ENCODE results near the gene AIF1. TPM values are rescaled to one million over a fixed set of nuclear protein-coding genes. Genes with fewer than 3 reads are reported as not detected.

Gene AIF1
- total RNA-seq, 4 donors from 2014 or later = 4.3 to 11.0 (median 4.8) TPM

- peak; percentile 76 for ATAC-seq
- no peaks in the 10 kb centered on the region for H3K27me3 ChIP-seq
- peaks cover 20 to 23% of the 10 kb centered on the region in 2 donors for H3K4me1 ChIP-seq
- intact Hi-C loops (cut with DNase I; ENCODE audit: low total_unique reads) (loop anchor here (1.0 to 5.0 kb wide), 5 partner anchors 9 to 110 kb away; partner anchors contain the start of genes ABHD16A, C6orf47 and PRRC2A), in situ Hi-C loops (cut with MboI; ENCODE audit: low sequenced_read_pairs in 4 of 4) (loop anchor here in 2 of 4 donors (25.0 kb wide), 2 partner anchors 311 to 536 kb away; partner anchors contain the start of genes AGER (in 2 of the 2), AGPAT1 (in 2 of the 2), GPSM3 (in 2 of the 2) and PBX2 (in 2 of the 2))
- H3K36me3 ChIP-seq = peaks cover 3 to 45% of the 10 kb centered on the region in 2 donors
- H3K27ac ChIP-seq = peak overlapping the region; percentile 95 to 99 (median 98)
- DNase-seq = peak; percentile 74 to 85
- H3K9me3 ChIP-seq = no peaks in the 10 kb centered on the region
- TF ChIP-seq POLR2A (IDR thresholded peaks at IDR 0.05) (no peak), CTCF (IDR thresholded peaks at IDR 0.05 in 4 of 5, conservative IDR thresholded peaks at IDR 0.05 in 1 of 5) (no peak)
- H3K4me3 ChIP-seq = peak overlapping the region; percentile 79 to 90 (median 84)
These were observed 36.7 kb downstream of the AIF1 start for GRCh38 chr6:31651602-31652191.

DNA sequence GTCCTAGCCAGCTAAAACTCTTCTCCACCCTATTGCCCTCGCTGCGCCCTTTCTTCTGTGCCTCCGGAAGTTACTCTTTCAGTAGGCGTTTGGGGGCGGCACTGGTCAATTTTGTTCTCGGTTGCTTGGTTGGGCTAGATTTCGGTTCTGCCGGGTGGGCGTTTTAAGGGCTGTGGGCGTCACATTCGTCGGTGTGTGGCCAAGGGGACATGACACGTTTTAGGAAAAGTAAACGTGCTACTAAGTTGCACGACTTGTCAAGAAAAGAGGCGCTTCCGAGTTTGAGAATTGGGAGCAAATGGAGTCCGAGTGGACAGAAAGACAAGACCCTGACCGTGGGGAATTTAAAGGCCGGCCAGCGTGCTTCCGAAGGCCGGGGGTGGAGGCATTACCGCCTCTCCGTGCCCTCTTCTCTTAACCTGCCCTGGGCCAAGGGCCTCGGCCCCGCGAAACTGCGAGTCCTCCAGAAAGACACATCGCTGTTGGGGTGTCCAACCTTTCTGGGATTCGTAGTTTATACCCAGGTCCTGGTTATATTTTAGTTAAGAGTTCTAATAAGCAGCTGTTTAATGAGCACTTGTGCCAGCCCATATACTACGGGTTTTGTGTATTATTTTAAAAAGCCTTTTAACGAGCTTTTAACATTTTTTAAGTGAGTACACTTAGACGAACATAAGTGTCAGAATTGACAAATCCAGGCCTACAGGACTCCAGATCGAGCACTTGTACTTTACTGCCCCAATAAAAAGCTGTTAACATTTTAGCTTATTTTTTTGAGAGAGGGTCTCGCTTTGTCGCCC, 38.1 kb downstream of the AIF1 start:
- H3K4me3 ChIP-seq = peak overlapping the region; percentile 79 to 90 (median 84)
- TF ChIP-seq POLR2A (IDR thresholded peaks at IDR 0.05) (peak; percentile 55 to 78), CTCF (IDR thresholded peaks at IDR 0.05 in 4 of 5, conservative IDR thresholded peaks at IDR 0.05 in 1 of 5) (no peak)
- in situ Hi-C loops (cut with MboI; ENCODE audit: low sequenced_read_pairs in 4 of 4) = loop anchor here in 2 of 4 donors (25.0 kb wide), 2 partner anchors 309 to 534 kb away; partner anchors contain the start of genes AGER (in 2 of the 2), AGPAT1 (in 2 of the 2), GPSM3 (in 2 of the 2) and PBX2 (in 2 of the 2)
- peaks cover 23 to 24% of the 10 kb centered on the region in 2 donors for H3K4me1 ChIP-seq
- no peaks in the 10 kb centered on the region for H3K9me3 ChIP-seq
- intact Hi-C loops (cut with DNase I; ENCODE audit: low total_unique reads) = loop anchor here (1.0 to 5.0 kb wide), 5 partner anchors 7 to 112 kb away; partner anchors contain the start of genes ABHD16A, C6orf47 and PRRC2A
- no peaks in the 10 kb centered on the region for H3K27me3 ChIP-seq
- peaks cover 3 to 31% of the 10 kb centered on the region in 2 donors for H3K36me3 ChIP-seq
- H3K27ac ChIP-seq = peak overlapping the region; percentile 95 to 99 (median 98)
- ATAC-seq (peak; percentile 83 to 87), DNase-seq (peak; percentile 81 to 88)

DNA sequence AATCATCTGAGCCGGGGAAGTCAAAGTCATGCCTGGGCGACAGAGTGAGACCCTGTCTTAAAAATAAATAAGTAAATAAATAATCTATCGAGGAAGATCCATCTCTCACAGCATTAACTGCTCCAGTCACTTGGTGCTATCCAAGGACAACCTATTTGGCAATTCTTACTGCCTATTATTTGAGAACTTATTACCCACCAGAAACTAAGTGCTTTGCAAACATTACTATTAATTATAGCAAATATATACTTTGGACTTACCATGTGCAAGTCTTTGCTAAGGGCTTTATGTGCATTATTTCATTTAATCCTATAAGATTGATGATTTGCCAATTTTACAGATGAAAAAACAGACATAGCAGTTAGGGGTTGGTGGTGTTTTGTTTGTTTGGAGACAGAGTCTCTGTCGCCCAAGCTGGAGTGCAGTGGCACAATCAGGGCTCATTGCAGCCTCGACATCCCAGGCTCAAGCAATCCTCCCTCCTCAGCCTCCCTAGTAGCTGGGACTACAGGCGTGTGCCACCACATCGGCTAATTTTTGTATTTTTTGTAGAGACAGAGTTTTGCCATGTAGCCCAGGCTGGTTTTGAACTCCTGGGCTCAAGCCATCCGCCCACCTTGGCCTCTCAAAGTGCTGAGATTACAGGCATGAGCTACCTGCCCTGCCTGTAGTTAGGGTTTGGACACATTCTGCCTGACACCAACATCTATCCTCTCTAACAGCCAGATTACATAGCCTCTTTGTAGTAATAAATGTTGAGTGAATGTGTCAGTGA, 39.7 kb downstream of the AIF1 start:
- TF ChIP-seq CTCF (IDR thresholded peaks at IDR 0.05 in 4 of 5, conservative IDR thresholded peaks at IDR 0.05 in 1 of 5) (no peak), POLR2A (IDR thresholded peaks at IDR 0.05) (no peak)
- no peaks in the 10 kb centered on the region for H3K9me3 ChIP-seq
- H3K36me3 ChIP-seq = peaks cover 0 to 15% of the 10 kb centered on the region in 2 donors
- H3K27ac ChIP-seq = no peak overlapping the region
- no peak for ATAC-seq
- no peak overlapping the region for H3K4me3 ChIP-seq
- in situ Hi-C loops (cut with MboI; ENCODE audit: low sequenced_read_pairs in 4 of 4) (loop anchor here in 2 of 4 donors (25.0 kb wide), 2 partner anchors 308 to 533 kb away; partner anchors contain the start of genes AGER (in 2 of the 2), AGPAT1 (in 2 of the 2), GPSM3 (in 2 of the 2) and PBX2 (in 2 of the 2)), intact Hi-C loops (cut with DNase I; ENCODE audit: low total_unique reads) (loop anchor here (5.0 kb wide), 1 partner anchor 48 kb away; the partner anchor contains the start of gene ABHD16A)
- DNase-seq = no peak
- no peaks in the 10 kb centered on the region for H3K27me3 ChIP-seq
- peaks cover 39% of the 10 kb centered on the region in 2 donors for H3K4me1 ChIP-seq

Measured in gastrocnemius medialis (tissue), 4 donors.